ENCODE data around the gene CDKN1B. TPM values are rescaled to one million over a fixed set of nuclear protein-coding genes. Genes with fewer than 3 reads are reported as not detected.
"Not testable (repeated sequence)": the region's sequence is repeated elsewhere in the genome, so short reads cannot be mapped to it uniquely, and the experiment has no call there.

CDKN1B gene
- total RNA-seq, 1 donor from 2014 or later, result 47.4 TPM

DNA sequence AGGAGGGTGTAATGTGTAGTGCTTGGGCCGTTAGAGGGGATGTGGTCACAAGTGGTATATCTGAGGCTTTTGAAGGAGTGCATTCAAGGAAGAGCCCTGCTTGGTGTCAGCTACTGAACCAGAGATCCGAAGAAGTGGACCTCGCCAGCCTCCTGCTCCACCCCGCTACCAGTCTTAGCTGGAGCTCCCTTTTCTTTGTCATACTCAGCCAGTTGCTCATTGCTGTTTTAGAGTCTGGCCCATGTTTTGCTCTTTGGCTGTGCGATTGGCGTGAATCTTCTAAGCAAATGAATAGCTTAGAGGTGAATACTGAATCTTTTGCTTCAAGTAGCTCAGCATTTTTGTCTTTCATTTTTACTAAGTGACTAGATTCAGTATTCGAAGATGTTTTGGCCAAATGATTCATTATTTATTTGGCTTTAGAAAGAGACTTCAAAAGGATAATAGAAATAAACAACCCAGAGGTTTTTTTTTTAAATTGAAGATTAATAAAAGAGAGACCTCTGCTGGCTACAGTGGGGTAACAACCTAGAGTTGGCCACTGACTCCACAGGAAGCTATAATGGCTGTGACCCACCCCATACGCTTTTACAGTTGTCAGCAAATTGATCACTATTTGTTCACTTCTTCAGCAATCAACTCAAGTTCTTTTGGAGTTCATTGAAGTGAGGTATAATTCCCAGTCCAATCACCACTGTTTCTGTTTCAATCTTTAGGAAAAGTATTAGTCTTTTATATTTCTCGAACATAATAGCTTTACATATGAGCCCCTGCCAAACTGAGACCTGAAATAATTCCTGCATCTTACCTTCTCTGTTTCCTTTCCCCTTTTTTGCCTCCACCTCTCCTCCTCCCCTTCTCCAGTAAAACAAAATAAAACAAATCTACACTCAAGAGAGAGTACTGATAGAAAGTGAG is 19.9 kb downstream of the CDKN1B start:
- H3K27me3 Mint-ChIP-seq, result no peaks in the 10 kb centered on the region
- DNase-seq, result peak; percentile 85
- H3K36me3 Mint-ChIP-seq (ENCODE audit: low read depth), result peaks cover 15% of the 10 kb centered on the region
- H3K27ac Mint-ChIP-seq, result peak overlapping the region; percentile 95
- intact Hi-C loops (cut with micrococcal nuclease), result loop anchor here (1.0 kb wide), 2 partner anchors 12 to 361 kb away; no protein-coding TSS in a partner anchor
- no peaks in the 10 kb centered on the region for H3K9me3 Mint-ChIP-seq
- H3K4me1 Mint-ChIP-seq, result peaks cover 47% of the 10 kb centered on the region
- H3K4me3 Mint-ChIP-seq, result peak overlapping the region; percentile 85

DNA sequence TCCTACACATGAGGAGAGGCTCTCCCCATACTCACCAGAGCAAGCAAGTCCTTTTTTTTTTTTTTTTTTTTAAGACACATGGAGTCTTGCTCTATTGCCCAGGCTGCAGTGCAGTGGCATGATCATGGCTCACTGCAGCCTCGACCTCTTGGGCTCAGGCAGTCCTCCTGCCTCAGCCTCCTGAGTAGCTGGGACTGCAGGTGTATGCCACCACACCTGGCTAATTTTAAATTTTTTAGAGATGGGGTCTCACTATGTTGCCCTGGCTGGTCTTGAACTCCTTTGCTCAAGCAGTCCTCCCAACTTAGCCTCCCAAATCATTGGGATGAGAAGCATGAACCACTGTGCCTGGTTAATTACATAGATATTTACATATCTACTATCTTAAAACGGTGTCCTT is 21.0 kb downstream of the CDKN1B start:
- DNase-seq; H3K9me3 Mint-ChIP-seq; intact Hi-C loops (cut with micrococcal nuclease); H3K27ac Mint-ChIP-seq; H3K27me3 Mint-ChIP-seq; H3K4me3 Mint-ChIP-seq: not testable (repeated sequence)
- Mint-ChIP-seq H3K36me3 (ENCODE audit: low read depth) (peaks cover 17% of the 10 kb centered on the region), H3K4me1 (peaks cover 44% of the 10 kb centered on the region)

DNA sequence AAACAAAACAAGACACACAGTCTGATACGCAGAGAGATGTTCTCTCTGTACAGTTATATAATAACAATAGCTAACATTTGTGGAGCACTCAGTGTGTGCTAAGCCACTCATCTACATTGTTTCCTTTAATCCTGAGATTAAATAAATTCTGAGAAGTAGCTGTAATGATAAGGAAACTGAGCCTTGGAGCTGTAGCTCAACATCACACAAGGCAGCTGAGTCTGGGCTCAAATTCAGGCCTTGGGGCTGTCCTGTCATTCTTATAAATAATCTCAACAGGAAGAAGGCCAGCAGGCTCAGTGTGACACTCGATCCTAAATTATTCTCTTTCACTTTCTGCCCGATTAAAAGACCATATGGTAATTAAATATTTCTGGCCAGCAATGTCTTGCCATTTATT is 24.5 kb downstream of the CDKN1B start:
- intact Hi-C loops (cut with micrococcal nuclease), result no loop called here
- H3K4me3 Mint-ChIP-seq, result no peak overlapping the region
- H3K9me3 Mint-ChIP-seq, result no peaks in the 10 kb centered on the region
- H3K27ac Mint-ChIP-seq, result no peak overlapping the region
- H3K4me1 Mint-ChIP-seq, result peaks cover 30% of the 10 kb centered on the region
- H3K27me3 Mint-ChIP-seq, result no peaks in the 10 kb centered on the region
- H3K36me3 Mint-ChIP-seq (ENCODE audit: low read depth), result peaks cover 32% of the 10 kb centered on the region
- no peak for DNase-seq

DNA sequence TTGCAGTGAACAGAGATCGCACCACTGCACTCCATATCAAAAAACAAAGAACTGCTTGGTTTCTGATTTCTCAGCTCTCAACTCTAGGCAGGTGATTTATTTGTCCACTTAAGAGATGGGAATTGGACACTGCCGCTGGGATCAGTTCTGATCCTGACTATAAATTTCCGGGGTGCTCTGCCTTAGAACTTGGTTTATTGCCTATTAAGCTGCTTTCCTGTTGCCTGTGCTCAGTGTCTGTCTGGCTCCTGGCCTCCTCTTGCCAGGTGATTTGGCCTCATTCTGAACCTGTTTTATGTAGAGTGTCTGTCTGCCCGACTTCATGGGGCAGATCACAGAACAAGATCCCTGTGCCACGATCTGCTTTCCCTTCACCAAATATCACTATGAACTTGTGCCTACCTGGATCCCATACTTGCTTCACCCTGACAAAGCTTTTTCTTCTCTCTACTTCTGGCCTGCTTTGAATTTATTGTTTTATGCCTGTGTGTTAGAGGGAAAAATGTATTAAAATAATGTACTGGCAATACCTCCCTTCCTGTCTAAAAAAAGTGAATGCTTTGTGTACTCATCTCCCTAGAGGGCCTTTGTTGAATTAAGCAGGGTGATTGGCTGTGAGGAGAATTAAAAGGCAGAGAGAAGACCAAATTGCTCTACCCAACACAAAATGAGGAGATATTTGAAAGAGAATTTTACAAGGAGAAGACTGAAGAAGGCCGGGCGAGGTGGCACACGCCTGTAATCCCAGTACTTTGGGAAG is 27.6 kb downstream of the CDKN1B start:
- H3K36me3 Mint-ChIP-seq (ENCODE audit: low read depth), result peaks cover 48% of the 10 kb centered on the region
- peaks cover 21% of the 10 kb centered on the region for H3K4me1 Mint-ChIP-seq
- intact Hi-C loops (cut with micrococcal nuclease), result no loop called here

DNA sequence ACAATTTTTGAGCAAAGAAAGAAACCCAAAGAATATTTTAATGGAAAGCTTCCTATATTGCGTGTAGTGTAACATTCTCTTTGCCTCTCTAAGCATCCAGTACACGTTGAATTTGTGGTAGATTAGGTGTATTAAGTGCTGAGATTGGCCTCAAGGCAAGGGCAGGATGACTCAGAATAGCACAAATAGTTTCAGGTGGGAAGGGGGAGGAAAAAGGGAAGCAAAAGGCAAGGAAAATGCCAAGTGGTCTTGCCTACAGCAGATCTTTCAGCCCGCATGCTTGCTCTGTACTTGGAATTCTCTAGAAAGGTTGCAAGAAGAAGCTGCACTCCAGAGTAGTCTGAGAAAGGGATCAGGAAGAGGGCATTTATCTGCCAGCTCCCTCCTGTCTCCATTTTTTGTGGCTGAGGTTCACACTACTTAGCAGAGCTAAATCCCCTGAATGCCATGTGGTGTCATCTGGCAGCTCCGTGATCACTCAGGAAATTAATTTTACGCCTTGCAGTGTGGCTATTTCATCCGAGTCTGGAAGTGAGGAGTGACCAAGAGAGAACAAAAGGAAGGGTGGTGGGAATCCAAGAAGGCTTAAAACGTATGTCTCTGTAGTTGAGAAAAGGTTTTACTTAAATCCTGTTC is 28.5 kb downstream of the CDKN1B start:
- Mint-ChIP-seq H3K27me3 (no peaks in the 10 kb centered on the region), H3K36me3 (ENCODE audit: low read depth) (peaks cover 48% of the 10 kb centered on the region)
- DNase-seq, result no peak

More for the DNA sequence above, 27.6 kb downstream of the CDKN1B start:
- no peaks in the 10 kb centered on the region for H3K27me3 Mint-ChIP-seq
- no peaks in the 10 kb centered on the region for H3K9me3 Mint-ChIP-seq
- DNase-seq, result no peak
- H3K4me3 Mint-ChIP-seq, result no peak overlapping the region
- peak overlapping the region; percentile 44 for H3K27ac Mint-ChIP-seq

DNA sequence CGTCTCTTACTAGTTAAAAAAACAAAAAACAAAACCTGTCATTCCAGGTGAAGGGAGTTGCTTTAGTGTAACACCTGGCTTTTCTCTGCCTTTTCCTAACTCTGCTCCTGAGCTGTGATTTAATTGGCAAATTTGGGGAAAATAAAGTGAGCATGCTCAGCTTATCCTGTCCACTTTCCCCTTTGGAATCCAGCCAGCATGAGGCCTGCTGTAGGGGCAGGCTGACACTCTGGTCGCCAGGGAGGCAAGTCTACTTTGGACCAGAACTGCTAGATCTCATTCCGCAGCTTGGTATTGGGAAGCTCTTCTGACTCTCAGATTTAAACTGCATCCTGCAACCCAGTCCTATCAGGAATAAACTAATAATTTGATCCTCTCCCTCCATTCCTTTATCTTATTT is 30.1 kb downstream of the CDKN1B start:
- H3K36me3 Mint-ChIP-seq (ENCODE audit: low read depth), result peaks cover 59% of the 10 kb centered on the region

More for the DNA sequence above, 28.5 kb downstream of the CDKN1B start:
- intact Hi-C loops (cut with micrococcal nuclease), result no loop called here
- Mint-ChIP-seq H3K4me3 (no peak overlapping the region), H3K4me1 (peaks cover 23% of the 10 kb centered on the region), H3K27ac (no peak overlapping the region), H3K9me3 (no peaks in the 10 kb centered on the region)

DNA sequence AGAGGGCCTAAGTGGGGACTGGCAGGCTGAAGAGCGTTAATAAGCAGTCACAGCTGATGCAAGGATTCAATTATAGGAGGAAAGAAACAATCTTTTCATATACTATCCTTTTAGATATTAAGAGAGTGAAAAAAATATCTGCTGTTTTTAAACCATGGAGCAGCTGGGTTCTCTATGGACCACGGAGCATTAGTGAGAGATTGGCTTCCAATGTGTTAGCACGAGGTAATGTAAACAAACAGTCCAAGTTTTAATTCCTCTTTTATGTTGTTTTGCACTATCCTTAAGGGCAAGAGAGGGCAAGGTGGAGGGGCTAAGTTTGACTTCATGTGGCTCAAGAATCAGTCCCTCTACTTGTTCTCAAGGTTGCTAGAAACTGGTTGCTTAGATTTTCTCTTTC is 30.9 kb downstream of the CDKN1B start:
- Mint-ChIP-seq H3K4me1 (peaks cover 15% of the 10 kb centered on the region), H3K36me3 (ENCODE audit: low read depth) (peaks cover 61% of the 10 kb centered on the region), H3K27ac (no peak overlapping the region), H3K4me3 (no peak overlapping the region), H3K9me3 (no peaks in the 10 kb centered on the region), H3K27me3 (no peaks in the 10 kb centered on the region)
- intact Hi-C loops (cut with micrococcal nuclease), result no loop called here
- no peak for DNase-seq

More for the DNA sequence above, 30.1 kb downstream of the CDKN1B start:
- H3K4me1 Mint-ChIP-seq, result peaks cover 17% of the 10 kb centered on the region
- no peaks in the 10 kb centered on the region for H3K9me3 Mint-ChIP-seq
- H3K27me3 Mint-ChIP-seq, result no peaks in the 10 kb centered on the region
- H3K27ac Mint-ChIP-seq, result no peak overlapping the region
- no peak for DNase-seq
- H3K4me3 Mint-ChIP-seq, result no peak overlapping the region
- intact Hi-C loops (cut with micrococcal nuclease), result no loop called here

DNA sequence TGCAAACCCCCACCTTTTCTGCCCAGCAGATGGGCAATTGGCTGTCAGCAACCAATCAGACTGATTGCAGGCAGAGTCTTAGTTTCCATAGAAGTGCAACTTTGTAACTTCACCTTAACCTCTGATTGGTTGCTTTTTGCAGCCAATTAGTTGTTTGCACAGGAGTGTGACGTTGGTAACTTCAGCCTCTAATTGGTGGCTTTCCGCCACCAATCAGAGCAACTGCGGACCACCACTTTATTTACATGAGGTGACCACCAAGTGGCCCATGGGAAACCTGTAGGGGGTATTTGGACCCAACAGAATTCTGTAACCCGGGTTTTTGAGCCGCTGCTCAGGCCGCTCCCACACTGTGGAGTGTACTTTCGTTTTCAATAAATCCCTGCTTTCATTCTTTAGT is 32.3 kb downstream of the CDKN1B start:
- intact Hi-C loops (cut with micrococcal nuclease), result no loop called here
- no peaks in the 10 kb centered on the region for H3K27me3 Mint-ChIP-seq
- peaks cover 15% of the 10 kb centered on the region for H3K4me1 Mint-ChIP-seq
- no peak overlapping the region for H3K27ac Mint-ChIP-seq
- peaks cover 54% of the 10 kb centered on the region for H3K36me3 Mint-ChIP-seq (ENCODE audit: low read depth)
- no peaks in the 10 kb centered on the region for H3K9me3 Mint-ChIP-seq
- no peak for DNase-seq
- no peak overlapping the region for H3K4me3 Mint-ChIP-seq

DNA sequence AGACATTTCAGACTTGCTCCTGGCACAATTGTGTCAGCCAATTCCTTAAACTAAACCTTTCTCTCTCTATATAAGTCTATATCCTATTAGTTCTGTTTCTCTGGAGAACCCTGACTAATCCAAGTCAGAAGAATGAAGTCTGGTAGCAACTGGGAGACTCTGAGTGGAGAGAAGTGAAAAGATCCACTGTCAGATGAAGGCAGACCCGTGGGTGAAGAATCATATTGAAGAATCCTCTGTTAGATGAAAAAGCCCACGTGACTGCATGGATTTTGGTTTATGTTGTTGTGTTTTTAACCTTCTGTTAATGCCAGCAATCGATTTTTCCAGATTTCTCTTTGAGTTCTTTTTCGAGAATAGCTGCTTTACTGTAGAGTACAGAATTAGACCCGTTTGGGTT is 38.8 kb downstream of the CDKN1B start:
- no peak for DNase-seq
- intact Hi-C loops (cut with micrococcal nuclease), result no loop called here
- H3K27me3 Mint-ChIP-seq, result no peaks in the 10 kb centered on the region
- no peak overlapping the region for H3K27ac Mint-ChIP-seq
- H3K4me1 Mint-ChIP-seq, result no peaks in the 10 kb centered on the region
- H3K36me3 Mint-ChIP-seq (ENCODE audit: low read depth), result peaks cover 38% of the 10 kb centered on the region
- no peak overlapping the region for H3K4me3 Mint-ChIP-seq
- H3K9me3 Mint-ChIP-seq, result no peaks in the 10 kb centered on the region

DNA sequence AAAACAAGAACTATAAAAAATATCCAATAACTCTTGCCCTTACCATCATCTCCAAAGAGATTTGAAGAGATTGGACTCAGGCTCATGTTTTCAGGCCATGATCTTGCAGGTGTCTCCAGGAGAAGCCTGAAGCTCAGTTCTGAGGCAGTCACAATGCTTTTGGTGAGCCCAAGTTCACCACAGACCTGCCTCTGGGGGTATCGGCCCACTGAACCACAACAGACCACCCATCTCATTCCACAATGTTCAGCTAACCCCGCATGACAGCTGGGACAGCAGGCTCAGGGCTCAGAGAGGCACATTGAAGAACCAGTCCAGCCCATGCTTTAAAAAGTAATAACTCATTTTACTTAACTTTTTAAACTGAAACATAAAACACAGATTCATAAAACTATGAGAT is 40.0 kb downstream of the CDKN1B start:
- intact Hi-C loops (cut with micrococcal nuclease), result no loop called here
- H3K4me1 Mint-ChIP-seq, result no peaks in the 10 kb centered on the region
- no peak for DNase-seq
- no peak overlapping the region for H3K4me3 Mint-ChIP-seq
- H3K9me3 Mint-ChIP-seq, result no peaks in the 10 kb centered on the region
- no peak overlapping the region for H3K27ac Mint-ChIP-seq
- no peaks in the 10 kb centered on the region for H3K27me3 Mint-ChIP-seq
- peaks cover 32% of the 10 kb centered on the region for H3K36me3 Mint-ChIP-seq (ENCODE audit: low read depth)

DNA sequence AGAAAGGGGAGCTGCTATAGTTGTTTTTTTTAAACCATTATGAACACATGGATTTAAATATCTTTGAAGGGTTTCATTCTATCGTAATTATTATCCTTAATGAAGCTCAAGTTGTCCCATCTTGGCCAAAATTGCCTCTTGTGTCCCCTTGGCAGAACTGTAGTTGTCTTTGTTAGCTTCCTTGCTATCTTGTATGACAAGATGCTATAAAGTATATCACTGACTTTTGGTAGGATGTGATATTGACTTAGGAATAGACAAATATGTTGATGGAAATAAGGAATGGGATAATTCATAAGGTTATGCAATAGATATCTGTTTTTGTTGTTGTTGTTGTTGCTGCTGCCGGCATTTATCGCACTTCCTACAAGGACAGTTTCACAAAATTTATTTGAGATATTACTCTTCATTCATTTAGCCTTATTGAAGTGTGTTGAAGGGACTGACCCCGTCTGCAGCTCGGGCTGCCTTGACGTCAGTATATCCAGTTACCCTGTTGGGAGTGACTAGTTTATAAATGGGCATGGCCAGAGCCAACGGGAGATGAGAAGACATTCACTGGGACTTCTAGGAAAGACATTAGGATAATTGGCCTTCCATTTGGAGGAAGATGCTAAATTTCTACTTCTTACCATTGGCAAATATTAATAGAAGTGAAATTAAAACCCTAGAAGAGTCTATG is 42.2 kb downstream of the CDKN1B start:
- Mint-ChIP-seq H3K4me3 (no peak overlapping the region), H3K27ac (no peak overlapping the region), H3K9me3 (no peaks in the 10 kb centered on the region), H3K36me3 (ENCODE audit: low read depth) (peaks cover 32% of the 10 kb centered on the region), H3K27me3 (no peaks in the 10 kb centered on the region), H3K4me1 (no peaks in the 10 kb centered on the region)
- intact Hi-C loops (cut with micrococcal nuclease), result no loop called here
- no peak for DNase-seq

DNA sequence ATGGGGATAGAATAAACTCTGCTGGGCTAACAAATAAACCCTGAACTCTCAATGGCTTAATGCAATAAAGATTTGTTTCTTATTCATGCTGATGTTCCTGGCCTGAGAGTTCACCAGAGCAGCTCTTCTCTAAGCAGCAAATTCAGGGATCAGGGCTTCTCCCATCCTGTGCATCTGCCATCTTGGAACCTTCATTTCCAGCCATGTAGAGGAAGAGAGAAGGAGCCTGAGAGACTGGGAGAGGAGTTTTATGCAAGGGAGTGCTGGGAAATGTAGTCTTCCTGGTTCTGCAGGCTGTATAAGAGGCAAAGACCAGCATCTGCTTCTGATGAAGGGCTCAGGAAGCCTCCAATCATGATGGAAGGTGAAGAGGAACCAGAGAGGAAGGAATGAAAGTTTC is 47.7 kb downstream of the CDKN1B start:
- peaks cover 29% of the 10 kb centered on the region for H3K36me3 Mint-ChIP-seq (ENCODE audit: low read depth)
- no peak overlapping the region for H3K4me3 Mint-ChIP-seq

DNA sequence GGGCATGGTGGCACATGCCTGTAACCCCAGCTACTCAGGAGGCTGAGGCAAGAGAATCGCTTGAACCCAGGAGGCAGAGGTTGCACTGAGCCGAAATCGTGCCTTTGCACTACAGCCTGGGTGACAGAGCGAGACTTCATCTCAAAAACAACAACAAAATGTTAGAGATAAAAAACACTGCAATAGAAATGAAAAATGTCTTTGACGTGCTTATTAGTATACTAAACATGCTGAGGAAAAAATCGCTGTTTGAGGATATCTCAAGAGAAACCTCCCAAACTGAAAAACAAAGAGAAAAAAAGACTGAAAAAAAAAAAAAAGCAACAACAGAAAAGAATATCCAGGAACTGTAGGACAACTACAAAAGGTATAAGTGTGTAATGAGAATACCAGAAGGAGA is 53.1 kb downstream of the CDKN1B start:
- Mint-ChIP-seq H3K36me3 (ENCODE audit: low read depth) (peaks cover 19% of the 10 kb centered on the region), H3K27me3 (no peaks in the 10 kb centered on the region), H3K4me1 (no peaks in the 10 kb centered on the region), H3K9me3 (peaks cover 14% of the 10 kb centered on the region), H3K27ac (no peak overlapping the region), H3K4me3 (no peak overlapping the region)
- intact Hi-C loops (cut with micrococcal nuclease), result no loop called here
- DNase-seq, result no peak

More for the DNA sequence above, 47.7 kb downstream of the CDKN1B start:
- H3K27ac Mint-ChIP-seq, result no peak overlapping the region
- H3K4me1 Mint-ChIP-seq, result no peaks in the 10 kb centered on the region
- peaks cover 7% of the 10 kb centered on the region for H3K9me3 Mint-ChIP-seq
- no peak for DNase-seq
- intact Hi-C loops (cut with micrococcal nuclease), result no loop called here
- H3K27me3 Mint-ChIP-seq, result no peaks in the 10 kb centered on the region
